GM11168 (cell line): Measurements from ENCODE around the gene MED15.
"Not testable (repeated sequence)": the region's sequence is repeated elsewhere in the genome, so short reads cannot be mapped to it uniquely, and the experiment has no call there.

Source experiments
- in situ Hi-C: fragments of 300-500 bp; cut with MboI; formaldehyde crosslinking; loops from one replicate; pipeline ENCODE4 v1.12.0; 2022; ENCODE audit warnings: low sequenced_read_pairs; ENCODE audit not compliant: unreplicated experiment

MED15 gene

DNA sequence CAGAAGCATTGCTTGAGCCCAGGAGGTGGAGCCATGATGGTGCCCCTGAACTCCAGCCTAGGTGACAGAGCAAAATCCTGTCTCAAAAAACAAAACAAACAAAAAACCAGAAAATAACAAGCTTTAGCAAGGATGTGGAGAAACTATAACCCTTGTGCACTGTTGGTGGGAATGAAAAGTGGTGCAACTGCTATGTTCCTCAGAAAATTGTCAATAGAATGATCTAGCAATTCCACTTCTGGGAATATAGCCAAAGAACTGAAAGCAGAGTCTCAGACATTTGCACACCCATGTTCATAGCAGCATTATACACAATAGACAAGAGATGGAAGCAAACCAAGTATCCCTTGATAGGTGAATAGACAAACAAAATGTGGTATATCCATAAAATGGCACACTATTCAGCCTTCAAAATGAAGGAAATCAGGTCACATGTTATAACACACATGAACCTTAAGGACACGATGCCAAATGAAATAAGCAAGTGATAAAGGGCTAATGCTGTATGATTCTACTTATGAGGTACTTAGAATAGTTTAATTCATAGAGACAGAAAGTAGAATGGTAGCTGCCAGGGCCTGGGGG, 27.7 kb upstream of the MED15 start:
- in situ Hi-C loops = no loop called here

DNA sequence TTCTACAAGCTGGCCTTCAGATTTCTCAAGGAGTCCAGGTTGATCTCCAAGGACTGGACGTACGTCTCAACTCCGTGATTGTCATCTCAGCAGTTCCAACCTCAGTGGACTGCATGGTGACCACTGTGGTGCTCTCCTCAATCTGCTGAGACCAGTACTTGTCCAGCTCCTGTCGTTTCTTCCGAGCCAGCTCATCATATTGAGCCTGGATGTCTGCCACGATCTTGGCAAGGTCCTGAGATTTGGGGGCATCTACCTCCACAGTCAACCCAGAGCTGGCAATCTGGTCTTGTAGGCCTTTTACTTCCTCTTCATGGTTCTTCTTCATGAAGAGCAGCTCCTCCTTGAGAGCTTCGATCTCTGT, 24.3 kb upstream of the MED15 start:
- in situ Hi-C loops = not testable (repeated sequence)

DNA sequence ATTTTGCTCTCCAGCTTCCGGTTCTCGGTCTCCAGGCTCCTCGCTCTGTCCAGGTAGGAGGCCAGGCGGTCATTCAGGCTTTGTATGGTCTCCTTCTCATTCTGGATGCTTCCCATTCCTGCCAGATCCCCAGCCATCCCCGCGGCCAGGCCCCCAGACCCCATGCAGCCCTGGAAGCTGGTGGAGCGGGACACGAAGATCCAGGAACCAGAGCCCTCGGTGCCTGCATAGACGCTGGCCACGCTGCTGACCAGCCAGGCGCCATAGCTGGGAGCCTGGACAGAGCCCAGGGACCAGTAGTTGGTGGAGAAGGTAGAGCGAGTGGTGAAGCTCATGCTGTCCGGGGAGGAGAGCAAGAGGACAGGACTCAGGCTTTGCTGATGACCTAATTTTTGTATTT, 23.6 kb upstream of the MED15 start:
- in situ Hi-C loops = no loop called here

DNA sequence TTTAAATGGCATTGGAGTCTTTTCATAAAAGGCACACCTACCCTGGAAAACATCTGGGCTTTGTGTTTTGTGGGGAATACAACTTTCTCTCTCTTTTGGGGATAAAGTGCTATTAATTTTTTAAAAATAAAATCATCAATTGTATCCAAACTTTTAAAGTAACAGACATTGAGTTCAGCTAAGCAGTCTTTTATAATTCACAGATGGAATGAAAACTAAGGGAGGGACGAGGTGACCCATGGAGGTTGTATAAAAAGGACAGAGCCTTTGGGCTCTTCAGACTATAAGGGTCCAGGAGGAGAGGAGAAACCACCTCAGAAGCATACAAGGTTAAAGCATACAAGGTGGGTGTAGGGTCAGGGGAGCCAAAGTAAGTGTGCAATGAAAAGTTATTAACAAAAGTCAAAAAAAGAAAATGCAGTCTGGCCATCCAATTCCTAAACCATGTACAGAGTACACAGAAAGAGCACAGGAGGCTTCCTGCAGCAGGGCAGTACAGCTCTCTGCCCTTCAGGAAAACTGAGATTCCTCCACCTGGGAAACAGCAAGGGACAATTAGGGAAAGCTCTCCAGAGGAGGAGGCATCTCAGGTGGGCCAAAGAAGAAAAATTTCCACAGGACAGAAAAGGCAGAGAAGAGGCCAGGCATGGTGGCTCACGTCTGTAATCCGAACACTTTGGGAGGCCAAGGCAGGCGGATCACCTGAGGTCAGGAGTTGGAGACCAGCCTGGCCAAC, 22.3 kb upstream of the MED15 start:
- in situ Hi-C loops = no loop called here

DNA sequence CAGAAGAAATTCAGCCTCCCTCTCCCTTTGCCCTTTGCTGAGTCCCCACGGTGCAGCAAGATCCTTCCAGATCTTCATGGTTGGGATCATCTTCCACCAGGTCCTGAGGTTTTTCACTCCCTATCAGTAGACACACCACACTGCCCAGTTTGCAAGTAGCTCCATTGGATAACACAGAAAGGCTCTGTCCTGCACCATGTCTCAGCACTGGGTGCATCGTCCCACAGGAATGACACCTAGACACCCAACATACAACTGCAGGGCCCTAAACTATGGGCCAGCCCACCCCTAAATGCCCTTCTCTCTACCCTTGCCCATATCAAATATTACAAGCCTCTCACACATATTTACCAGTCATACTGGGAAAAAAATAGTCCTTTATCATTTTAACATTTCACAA, 21.2 kb upstream of the MED15 start:
- in situ Hi-C loops = no loop called here

DNA sequence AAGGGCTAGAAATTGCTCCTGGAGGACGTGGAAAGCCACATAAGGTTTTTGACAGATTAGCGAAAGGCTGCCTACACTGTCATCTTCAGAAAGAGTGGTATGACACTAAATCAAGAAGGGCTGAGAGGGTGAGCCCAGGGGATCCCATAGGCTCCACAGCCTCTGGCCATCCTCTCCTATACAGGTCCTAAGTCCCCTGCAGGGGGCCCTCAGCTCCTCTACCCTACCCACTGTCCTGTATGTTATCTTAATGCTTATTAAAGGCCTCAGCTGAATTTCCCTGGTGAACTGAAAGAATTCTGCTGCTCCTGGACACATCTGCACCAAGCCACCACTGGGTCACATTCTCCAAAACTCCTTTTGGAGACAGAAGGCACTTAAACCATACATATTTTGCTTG, 19.7 kb upstream of the MED15 start:
- in situ Hi-C loops = no loop called here

DNA sequence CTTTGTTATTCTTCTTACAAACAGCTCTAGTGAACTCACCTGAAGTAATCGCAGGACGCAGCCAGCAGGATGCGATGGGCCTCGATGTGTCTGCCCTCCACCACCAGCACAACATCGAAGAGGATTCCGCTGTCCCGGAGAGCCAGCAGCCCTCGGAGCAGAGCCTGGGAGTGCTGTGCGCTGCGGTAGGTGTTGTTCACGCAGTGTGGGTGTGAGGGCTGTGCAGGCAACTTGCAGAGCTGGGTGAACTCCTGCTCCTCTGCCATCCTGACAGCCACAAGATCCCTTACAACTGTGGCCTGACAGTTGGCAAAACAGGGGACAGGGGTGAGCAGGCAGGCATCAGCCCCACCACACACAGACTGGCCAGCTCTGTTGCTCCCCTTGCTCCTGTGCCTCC, 18.5 kb upstream of the MED15 start:
- in situ Hi-C loops = no loop called here

DNA sequence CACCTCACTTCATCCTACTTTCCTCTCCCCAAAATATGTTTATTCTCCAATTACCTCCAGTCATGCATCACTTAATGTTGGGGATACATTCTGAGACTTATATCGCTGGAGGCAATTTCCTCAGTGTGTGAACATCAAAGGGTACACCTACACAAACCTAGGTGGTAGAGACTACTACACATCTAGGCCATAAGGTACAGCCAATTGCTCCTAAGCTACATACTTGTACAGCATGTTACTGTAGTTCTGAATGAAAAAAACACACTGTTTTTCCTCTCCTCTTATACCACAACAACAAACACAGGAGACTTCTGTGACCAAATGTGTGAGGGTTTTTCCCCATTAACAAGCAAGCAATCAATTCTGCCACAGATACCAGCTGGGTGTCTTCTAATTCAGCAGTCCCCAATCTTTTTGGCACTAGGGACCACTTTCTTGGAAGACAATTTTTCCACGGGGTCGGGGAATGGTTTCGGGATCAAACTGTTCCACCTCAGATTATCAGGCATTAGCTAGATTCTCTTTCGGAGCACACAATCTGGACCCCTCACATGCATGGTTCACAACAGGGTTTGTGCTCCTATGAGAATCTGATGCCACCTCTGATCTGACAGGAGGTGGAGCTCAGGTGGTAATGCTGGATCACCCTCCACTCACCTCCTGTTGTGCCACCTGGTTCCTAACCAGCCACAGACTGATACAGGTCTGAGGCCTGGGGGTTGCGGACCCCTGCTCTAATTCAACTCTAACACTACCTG, 17.0 kb upstream of the MED15 start:
- in situ Hi-C loops = no loop called here

DNA sequence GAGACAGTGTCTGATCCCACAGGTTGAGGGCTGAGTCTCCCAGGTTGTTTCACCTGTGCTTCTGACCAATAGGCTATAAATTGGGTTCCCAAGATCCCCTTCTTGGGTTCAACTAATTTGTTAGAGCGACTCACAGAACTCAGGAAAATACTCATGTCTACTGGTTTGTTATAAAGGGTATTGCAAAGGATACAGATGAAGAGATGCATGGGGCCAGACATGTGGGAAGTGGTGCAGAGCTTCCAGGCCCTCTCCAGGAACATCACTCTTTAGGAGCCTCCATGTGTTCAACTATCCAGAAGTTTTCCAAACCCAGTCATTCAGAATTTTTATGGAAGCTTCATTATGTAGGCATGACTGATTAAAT, 16.5 kb upstream of the MED15 start:
- in situ Hi-C loops = no loop called here

DNA sequence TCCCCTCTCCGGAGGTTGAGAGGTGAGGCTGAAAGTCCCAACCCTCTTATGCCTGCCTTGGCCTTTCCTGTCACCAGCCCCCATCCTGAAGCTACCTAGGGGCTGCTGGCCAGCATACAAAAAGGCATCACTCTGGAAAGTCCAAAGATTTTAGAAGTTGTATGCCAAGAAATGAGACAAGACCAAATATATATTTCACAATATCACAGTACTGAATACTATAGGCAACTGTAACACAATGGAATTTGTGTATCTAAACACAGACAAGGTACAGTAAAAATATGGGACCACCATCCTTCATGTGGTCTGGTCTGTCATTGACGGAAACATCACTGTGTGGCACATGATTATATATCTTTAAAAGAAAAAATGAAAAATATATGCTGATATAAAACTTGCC, 16.1 kb upstream of the MED15 start:
- in situ Hi-C loops = no loop called here

DNA sequence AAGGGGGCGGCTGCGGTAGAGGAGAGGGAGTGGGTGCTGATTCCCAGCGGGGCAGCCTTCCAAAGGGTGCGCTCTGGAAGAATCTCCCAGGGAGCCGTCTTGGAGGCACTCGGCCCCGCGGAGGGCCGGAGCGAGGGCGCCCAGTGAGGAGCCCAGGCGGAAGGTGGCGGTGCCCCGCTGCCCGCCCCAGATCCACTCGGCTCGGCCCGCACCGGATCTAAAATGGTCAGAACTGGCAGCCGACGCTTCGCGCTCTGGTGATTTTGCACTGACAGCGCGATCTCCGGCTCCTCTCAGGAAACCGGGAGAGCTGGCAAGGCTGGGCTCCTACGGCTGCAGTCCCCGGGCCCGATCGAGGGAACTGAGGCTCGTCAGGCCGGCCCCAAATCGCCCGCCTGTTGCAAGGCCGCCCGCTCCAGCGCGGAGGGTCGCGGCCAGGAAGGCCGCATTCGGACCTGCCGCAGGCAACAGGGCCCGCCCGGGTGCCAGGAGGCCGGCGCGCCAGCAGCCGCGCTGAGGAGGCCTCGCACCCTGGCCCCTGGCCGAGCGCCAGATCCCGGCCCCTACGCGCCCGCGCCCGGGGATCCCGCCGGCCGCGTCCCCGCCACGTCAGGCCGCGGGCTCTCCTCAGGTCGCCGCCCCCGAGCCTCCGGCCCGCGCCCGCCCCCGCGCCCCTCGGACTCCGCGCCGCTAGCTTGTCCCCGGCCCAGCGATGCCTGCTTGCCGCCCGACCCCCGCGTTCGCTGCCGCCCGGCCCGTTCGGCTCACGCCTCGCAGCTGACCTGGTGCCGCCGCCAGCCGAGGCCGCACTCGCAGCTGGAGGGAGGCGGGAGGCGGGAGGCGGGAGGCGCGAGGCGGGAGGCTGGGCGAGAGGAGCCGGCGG, 12.2 kb upstream of the MED15 start, which contains the start of gene KLHL22:
TSS of gene KLHL22 (minus strand) at position 818 of the 883 bp plus-strand sequence. CDS start 6,584 bp downstream, outside the sequence.
- in situ Hi-C loops = no loop called here

DNA sequence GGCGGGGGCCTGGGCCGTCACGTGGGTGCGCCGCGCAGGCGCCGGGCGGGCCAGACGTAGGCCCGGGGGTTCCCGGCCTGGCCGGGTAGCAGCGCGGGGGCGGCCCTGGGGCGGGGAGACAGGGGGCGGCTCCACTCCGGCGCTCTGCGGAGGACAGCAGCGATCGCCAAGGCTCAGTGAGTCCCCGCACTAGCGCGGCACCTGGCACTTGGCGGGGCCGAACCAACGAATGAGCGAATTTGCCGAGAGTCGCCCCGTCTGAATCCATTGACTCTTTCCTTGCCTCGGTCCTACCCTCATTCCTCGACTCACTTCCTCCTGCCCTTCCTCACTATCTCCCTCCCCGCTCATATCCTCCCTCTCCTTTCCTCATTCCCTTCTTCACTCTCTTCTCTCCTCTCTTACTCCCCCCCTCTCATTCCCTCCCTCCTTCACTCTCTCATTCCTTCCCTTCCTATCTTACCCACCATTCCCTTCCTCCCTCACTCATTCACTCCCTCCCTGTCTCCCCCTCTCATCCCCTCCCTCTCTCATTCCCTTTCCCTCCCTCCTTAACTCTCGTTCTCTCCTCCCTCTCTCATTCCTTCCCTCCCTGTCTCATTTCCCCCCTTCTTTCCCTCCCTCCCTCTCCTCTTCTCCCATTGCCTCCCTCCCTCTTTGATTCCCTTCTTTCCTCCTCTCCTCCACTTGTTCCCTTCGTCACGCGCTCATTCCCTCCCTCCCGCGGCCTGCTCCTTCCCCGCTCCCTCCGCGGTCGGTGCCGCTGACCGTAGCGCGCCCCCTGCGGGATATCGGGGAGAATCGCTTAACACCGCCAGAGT, 11.3 kb upstream of the MED15 start:
- in situ Hi-C loops = no loop called here

DNA sequence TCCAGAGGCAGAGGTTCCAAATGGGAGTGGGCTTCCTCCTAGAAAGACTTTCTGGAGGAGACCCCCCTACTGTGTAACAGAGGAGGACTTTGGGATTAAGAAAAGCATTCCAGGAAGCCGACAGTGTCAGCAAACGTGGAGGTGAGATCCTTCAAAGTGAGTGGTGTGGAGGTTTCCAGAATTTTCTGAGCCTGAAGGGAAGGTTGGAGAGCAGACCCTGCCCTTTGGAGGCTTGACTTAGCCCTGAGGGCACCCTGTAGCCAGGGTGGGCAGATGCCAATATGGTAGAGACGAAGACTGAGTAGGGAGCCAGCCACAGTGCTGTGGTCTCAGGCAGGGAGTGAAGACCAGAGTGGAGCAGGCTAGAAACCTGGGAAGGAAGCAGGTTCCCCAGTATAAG, 10.0 kb upstream of the MED15 start:
- in situ Hi-C loops = no loop called here

DNA sequence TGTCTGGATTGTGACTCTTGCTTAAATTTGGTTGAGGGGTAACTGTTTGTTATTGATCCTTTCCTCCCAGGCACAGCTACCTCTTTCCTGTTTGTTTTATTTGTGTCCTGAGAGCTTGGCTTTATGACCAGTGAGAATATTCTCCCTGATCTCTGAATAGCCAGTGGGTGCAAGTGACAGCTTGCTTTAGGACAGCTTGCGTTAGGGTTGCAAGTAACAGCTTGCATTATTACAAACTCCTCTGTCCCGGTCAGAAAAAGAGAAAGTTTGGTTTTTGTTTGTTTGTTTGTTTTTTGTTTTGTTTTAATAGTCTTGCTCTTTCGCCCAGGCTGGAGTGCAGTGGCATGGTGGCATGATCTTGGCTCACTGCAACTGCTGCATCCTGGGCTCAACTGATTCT, 8.5 kb upstream of the MED15 start:
- in situ Hi-C loops = no loop called here

DNA sequence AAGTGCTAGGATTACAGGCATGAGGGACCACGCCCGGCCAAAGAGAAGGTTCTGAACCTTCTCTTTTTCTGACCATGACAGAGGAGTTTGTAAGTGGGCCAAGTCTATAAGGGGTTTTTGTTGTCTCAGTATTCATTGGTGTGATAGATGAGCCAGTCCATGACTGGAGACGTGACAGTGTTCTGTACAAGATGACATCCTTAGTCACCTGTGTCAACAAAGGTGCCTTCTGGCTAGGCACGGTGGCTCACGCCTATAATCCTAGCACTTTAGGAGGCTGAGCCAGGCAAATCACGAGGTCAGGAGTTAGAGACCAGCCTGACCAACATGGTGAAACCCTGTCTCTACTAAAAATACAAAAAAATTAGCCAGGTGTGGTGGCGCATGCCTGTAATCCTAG, 7.6 kb upstream of the MED15 start:
- in situ Hi-C loops = no loop called here

DNA sequence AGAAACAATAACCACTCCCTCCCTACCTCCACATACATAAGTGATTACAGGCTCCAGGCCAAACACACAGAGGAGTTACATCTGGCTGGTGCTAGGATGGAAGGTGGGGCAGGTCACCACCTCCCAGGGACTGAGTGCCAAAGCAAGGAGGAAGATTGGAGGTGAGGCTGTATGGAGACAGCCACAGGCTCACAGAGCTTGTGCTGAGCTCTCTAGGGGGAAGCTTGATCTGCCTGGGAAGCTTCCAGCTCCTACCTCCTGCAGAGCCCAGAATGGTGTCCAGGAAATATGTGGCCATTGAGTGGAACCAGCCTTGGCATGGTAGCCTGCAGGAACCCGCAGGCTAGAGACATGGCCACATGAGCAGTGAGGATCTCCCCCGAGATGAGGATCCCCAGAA, 3.6 kb upstream of the MED15 start:
- in situ Hi-C loops = no loop called here

DNA sequence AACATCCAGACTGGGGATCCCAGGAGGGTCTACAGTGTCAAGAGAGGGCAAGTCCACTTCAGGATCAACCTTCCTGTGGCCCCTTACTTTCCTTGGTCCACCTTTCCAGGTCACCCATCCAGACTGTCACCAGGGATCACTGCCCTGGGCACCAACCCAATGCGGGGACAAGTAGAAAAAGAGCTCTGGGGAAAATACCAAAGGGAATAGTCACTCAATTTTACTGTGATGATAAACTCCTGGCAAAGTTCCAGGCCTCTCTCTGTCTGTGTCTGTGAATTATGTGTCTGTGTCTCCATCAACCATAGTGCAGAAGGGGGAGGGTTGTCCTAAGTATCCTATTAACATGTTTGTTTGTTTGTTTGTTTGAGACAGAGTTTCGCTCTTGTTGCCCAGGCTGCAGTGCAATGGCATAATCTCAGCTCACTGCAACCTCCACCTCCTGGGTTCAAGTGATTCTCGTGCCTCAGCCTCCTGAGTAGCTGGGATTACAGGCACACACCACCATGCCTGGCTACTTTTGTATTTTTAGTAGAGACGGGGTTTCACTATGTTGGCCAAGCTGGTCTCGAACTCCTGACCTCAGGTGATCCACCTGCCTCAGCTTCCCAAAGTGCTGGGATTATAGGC, 3.0 kb upstream of the MED15 start:
- in situ Hi-C loops = not testable (repeated sequence)

DNA sequence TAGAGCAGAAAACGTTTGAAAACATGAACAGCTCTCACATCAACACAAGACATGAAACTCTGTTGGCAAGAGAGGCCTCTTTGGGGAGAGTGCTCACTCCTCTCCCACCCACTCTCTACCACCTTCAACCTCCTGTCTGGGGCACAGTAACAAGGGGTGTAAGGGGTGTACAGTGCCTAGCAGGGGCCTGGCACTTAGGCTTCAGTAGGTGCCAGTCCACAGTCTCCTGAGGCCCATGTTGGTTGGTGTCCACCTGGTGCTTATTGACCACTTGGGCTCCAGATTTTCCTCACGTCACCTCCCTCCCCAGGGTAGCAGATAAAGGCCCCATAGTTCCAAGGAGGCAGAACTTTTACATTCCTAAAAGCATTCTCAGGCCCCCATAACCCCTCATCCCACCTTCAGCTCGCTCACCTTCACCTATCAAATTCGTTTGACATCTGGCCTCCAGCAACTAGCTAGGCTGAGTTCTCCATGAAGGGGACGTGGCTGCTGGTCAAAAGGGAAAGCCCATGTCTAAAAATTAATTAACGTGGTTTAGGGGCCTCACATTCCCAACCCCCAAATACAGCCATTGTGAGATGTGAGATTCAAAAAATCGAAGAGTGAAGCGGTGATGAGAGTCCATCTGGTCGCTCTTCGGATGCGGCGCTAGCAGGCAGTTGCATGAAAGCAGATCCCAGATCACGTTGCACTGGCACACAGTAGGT, 712 bp upstream of the MED15 start:
- in situ Hi-C loops = no loop called here
